Endothelial cell of umbilical vein (primary cell): ENCODE results near the gene ETFB.

Experiments used
- EZH2 ChIP-seq: IDR thresholded peaks from 2 replicates; pipeline ENCODE4 v1.6.1; 2012; ENCODE audit warnings: borderline replicate concordance, low read depth, mild to moderate bottlenecking, moderate library complexity, low read length, inconsistent platforms; ENCODE audit not compliant: severe bottlenecking
- JUN ChIP-seq: IDR thresholded peaks from 2 replicates; pipeline ENCODE4 v1.6.1; 2011; ENCODE audit warnings: borderline replicate concordance, low read depth; ENCODE audit not compliant: insufficient read length, insufficient read depth
- MYC ChIP-seq: IDR thresholded peaks from one replicate; pipeline ENCODE4 v1.6.1; 2011; ENCODE audit warnings: mild to moderate bottlenecking, low read depth, low read length
- POLR2A ChIP-seq: IDR thresholded peaks from 2 replicates; pipeline ENCODE4 v1.6.1; 2012; ENCODE audit warnings: low read depth, mild to moderate bottlenecking, control low read depth, low read length
- POLR2AphosphoS5 ChIP-seq: IDR thresholded peaks from 2 replicates; pipeline ENCODE4 v1.6.1; 2012; ENCODE audit warnings: low read depth, mild to moderate bottlenecking, control low read depth, low read length, moderate library complexity; ENCODE audit not compliant: insufficient read depth
- TF ChIP-seq, protein P1 (sequence below), 2 donors: IDR thresholded peaks; 1 replicate in 1 of 2; 2 replicates in 1 of 2; pipeline ENCODE4 v1.5.1; 2011; ENCODE audit warnings: low read length in 2 of 2, mild to moderate bottlenecking in 2 of 2, moderate library complexity in 2 of 2, control low read depth in 1 of 2, inconsistent platforms in 1 of 2, low read depth in 1 of 2; ENCODE audit not compliant: insufficient read depth in 1 of 2; ENCODE audit errors: extremely low read depth in 1 of 2

DNA sequence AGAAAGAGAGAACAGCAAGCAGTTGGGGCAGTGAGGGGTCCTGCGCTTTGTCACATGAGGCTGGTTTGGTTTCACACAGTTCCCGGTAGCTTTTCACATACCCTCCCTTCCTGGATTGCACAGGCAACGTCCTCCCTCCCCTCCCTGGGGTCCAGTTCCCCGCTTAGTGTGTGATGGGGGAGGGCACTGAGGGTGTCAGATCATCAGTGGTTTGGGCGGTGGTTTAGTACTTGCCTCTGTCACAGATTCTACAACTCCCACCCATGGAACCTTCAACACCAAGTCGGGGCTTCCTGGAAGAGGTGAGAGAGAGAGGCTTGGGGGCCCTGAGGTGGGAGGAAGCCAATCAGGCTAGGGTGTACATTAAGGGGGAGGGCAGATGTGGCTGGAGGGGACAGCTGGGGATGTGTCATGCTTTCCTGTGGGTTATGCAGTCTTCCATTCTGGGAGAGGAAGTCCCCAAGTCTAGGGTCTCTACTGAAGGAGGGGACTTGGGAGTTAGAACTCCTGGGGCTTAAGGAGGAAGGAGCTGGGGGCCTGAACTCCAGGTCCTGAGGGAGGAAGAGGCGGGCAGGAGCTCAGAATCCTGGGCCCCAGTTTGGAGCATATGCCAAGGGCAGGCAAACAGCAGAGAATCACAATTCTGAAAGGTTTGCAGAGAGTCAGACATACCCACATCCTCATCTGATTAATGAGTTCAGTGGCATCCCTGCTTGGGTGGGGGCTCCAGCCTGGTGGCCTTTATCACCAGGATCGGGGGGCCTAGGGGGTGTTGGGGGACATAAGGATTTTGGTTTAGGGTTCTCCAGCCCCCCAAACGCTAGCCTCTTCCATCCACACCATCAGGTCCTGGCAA, 6.7 kb upstream of the ETFB start, which contains the start of gene NKG7:
- TF ChIP-seq, protein P1, sequence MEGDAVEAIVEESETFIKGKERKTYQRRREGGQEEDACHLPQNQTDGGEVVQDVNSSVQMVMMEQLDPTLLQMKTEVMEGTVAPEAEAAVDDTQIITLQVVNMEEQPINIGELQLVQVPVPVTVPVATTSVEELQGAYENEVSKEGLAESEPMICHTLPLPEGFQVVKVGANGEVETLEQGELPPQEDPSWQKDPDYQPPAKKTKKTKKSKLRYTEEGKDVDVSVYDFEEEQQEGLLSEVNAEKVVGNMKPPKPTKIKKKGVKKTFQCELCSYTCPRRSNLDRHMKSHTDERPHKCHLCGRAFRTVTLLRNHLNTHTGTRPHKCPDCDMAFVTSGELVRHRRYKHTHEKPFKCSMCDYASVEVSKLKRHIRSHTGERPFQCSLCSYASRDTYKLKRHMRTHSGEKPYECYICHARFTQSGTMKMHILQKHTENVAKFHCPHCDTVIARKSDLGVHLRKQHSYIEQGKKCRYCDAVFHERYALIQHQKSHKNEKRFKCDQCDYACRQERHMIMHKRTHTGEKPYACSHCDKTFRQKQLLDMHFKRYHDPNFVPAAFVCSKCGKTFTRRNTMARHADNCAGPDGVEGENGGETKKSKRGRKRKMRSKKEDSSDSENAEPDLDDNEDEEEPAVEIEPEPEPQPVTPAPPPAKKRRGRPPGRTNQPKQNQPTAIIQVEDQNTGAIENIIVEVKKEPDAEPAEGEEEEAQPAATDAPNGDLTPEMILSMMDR (IDR thresholded peaks at IDR 0.05; ENCODE audit: extremely low read depth in 1 of 2, insufficient read depth in 1 of 2, low read depth in 1 of 2, low read length in 2 of 2), result no peak
- TF ChIP-seq POLR2A (no peak), JUN (no peak), POLR2AphosphoS5 (no peak), EZH2 (no peak), MYC (no peak)
